Fibroblast of villous mesenchyme (primary cell): Measurements from ENCODE around the gene UBE2I. TPM values are rescaled to one million over a fixed set of nuclear protein-coding genes. Genes with fewer than 3 reads are reported as not detected.
A peak's percentile ranks its signal among the peaks of the same experiment; 100 is the strongest.

Source experiments
- DNase-seq: peaks from one replicate; pipeline ENCODE4 v3.0.0-alpha.2; 2010; ENCODE audit warnings: low read depth
- H3K4me3 ChIP-seq: 2 replicates; pipeline ENCODE4 v1.5.1; 2011; ENCODE audit warnings: low read depth, mild to moderate bottlenecking, low read length
- CTCF ChIP-seq: IDR thresholded peaks from 2 replicates; pipeline ENCODE4 v1.5.1; 2012; ENCODE audit warnings: low read depth, mild to moderate bottlenecking, low read length; ENCODE audit not compliant: insufficient read depth
- total RNA-seq: library from RNA; depleted of rRNA; stranded (reverse); fragments of >200 nt; gene quantifications from 2 replicates; pipeline ENCODE4 v1.2.3, GENCODE V29; 2012

Gene UBE2I
- 44.9 and 46.4 TPM in 2 replicates for total RNA-seq

- H3K4me3 ChIP-seq: peak within 1 kb of the TSS; percentile 68
- TF ChIP-seq CTCF: no peak
- DNase-seq: peak; percentile 99
Observed at GRCh38 chr16:1308977-1309885, at the start of gene UBE2I. UBE2I (plus strand) TSS chr16:1309636; CDS start chr16:1314031, 4,395 bp downstream.

- DNase-seq: no peak
- TF ChIP-seq CTCF: no peak
- H3K4me3 ChIP-seq: no peak overlapping the region
Observed at GRCh38 chr16:1259760-1260068, 49.7 kb upstream of the UBE2I start.

GRCh38 chr16:1260101-1260680 lies 49.2 kb upstream of the UBE2I start:
- H3K4me3 ChIP-seq: no peak overlapping the region
- no peak for DNase-seq
- no peak for TF ChIP-seq CTCF

- no peak for DNase-seq
- no peak for TF ChIP-seq CTCF
- H3K4me3 ChIP-seq: no peak overlapping the region
Observed at GRCh38 chr16:1261131-1261892, 48.1 kb upstream of the UBE2I start.

GRCh38 chr16:1262210-1262845 lies 47.1 kb upstream of the UBE2I start:
- no peak overlapping the region for H3K4me3 ChIP-seq
- DNase-seq: no peak
- no peak for TF ChIP-seq CTCF

- TF ChIP-seq CTCF: no peak
- H3K4me3 ChIP-seq: no peak overlapping the region
- no peak for DNase-seq
Observed at GRCh38 chr16:1262846-1263221, 46.6 kb upstream of the UBE2I start.
